ENCODE data around the gene KY.

The KY gene

GRCh38 chr3:134644731-134645514 is 5.9 kb downstream of the KY start:
- no peak for DNase-seq

DNA sequence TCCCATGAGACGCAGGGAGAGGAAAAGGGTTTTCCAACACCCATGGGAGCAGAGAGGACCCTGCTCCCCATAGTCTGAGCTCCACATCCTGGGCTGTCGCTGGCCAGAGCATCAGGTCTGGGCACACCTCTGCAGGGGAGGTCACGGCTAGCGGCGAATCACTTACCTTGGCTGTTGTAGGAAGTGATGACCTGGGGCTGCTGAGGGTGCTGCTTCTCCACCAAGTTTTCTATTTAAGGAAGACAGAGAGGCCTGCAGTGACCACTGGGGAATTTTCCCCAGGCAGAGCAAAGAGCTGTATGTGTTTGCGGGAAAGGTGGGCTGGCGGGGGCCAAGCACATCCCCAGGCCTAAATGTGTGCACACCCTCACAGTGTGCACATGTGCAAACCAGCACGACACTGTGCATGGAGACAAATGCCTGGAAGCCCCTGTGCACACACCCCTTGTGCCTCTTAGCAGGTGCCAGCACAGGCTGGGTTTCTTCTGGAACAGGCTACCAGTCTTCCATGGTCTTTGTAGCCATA is 7.6 kb downstream of the KY start:
- no peak for DNase-seq

DNA sequence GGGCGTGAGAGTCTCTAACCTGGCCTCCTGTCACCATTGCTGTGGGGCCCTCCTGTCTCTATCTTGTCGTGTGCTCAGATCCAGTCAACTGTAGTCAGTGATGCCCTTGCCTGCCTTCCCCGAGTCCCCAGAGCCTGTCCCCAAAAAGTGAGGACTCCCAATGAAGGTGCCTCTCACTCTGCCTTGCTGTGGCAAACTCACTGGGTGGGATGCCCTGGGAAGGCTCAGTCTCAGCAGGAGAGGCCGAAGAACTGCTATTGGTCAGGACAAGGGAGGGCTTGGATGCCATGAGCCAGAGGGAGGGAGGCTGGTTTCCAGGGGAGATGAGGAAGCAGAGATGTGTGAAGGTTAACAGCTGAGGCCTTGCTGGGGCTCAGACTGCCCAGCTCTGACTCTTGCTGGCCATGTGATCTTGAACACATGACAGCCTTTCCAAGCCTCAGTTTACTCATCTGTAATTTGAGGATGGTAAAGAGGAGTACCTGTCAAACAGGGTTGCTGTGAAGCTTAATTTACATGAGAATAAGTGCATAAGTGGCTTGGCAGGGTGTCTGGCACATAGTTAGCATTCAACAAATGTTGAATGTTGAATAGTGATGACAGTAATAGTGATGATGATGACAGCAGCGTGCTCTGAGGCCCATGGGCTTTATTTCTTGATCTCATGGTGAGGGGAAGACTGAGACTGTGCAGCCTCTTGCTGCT is 8.2 kb downstream of the KY start:
- DNase-seq, result no peak

GRCh38 chr3:134641671-134642300 is 9.0 kb downstream of the KY start:
- no peak for DNase-seq

GRCh38 chr3:134640872-134641470 is 9.9 kb downstream of the KY start:
- DNase-seq, result peak in 1 of 2 donors; percentile 48

DNA sequence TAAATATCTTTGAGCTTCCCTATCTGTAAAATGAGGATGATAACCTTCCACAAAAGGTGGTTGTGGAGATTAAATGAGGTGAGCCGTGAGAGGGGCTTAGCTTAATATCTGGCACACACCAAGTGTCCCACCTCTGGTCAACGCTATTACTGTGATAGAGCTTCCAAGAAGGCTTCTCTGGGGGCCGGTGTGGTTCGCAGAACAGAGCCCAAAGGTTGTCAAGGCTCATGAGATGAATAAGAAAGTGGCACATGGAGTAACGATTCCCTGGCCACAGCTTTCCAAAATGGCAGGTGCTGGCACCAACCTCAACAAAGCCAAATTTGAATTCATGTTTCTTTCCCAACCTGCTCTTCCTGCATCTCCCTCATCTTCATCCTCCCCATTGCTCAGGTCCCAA is 10.4 kb downstream of the KY start:
- no peak for DNase-seq

DNA sequence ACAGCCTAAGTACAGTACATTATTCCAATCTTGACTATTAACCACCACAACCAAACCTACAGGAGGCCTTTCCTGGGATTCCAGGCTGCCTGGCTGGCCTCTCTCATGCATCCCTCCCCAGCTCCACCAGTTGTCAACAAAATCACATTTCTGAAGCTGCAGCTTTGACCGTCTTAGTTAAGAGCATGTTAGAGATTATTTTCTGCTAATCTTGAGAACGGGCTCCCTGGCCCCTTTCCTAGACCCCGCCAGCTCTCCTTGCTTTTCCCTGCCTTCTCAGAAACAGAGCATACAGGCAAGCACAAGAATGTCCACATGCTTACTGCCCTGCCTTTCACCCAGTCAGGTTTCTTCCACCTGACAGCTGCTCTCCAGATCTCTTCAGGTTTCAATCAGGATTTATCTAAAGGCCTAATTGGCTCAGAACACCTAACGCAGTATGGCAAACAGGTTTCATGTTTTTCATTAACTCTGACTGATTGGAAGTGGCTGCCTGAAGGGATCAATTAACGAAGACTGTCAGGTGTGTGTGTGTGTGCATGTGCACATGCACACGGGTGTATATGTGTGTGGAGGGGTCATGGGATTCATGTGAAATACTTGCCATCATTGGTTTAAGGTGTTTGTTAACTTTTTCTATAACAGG is 12.3 kb downstream of the KY start:
- DNase-seq, result no peak

- DNase-seq, result no peak
Observed at GRCh38 chr3:134636406-134636805, 14.4 kb downstream of the KY start.

- no peak for DNase-seq
Observed at GRCh38 chr3:134630506-134630905, 20.3 kb downstream of the KY start.

DNA sequence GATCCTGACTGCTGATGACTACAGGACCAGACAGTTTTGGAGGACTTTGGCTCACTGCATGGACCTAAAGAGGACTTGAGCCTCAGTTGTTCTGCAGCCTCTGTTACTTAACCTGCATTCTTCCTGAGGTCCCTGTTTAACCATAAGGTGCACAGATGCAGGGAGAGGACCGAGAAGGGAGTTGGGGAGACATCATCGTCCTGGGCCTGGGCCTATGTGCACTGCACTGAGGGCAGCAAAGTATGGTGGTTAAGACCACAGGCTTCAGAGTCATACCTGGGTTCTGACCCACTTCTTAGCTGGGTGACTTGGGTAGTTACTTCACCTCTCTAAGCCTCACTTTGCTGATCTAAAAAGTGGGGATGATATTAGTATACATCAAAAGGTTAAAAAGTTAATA is 21.9 kb downstream of the KY start:
- DNase-seq, result no peak

GRCh38 chr3:134627831-134628230 is 23.0 kb downstream of the KY start:
- no peak for DNase-seq

- DNase-seq, result no peak
Observed at GRCh38 chr3:134625885-134626741, 24.7 kb downstream of the KY start.

DNA sequence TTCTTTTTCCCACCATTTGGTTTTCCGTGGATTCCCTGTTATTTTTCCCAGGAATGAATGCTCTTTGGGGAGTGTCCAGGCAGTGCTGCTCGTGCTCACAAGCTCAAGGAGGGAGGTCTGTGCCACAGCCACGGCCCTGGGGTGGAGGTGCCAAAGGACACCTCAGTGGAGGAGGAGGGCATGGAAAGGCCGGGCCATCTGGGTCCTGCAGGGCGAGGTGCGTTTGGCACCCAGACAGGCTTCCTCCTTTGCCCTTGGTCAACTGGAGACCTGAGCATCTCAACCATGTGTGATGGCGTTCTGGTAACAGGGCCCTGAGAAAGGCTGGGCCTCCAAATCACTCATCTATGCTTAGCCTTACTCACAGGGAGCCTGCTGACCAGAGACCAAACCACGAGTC is 25.4 kb downstream of the KY start:
- DNase-seq, result no peak

DNA sequence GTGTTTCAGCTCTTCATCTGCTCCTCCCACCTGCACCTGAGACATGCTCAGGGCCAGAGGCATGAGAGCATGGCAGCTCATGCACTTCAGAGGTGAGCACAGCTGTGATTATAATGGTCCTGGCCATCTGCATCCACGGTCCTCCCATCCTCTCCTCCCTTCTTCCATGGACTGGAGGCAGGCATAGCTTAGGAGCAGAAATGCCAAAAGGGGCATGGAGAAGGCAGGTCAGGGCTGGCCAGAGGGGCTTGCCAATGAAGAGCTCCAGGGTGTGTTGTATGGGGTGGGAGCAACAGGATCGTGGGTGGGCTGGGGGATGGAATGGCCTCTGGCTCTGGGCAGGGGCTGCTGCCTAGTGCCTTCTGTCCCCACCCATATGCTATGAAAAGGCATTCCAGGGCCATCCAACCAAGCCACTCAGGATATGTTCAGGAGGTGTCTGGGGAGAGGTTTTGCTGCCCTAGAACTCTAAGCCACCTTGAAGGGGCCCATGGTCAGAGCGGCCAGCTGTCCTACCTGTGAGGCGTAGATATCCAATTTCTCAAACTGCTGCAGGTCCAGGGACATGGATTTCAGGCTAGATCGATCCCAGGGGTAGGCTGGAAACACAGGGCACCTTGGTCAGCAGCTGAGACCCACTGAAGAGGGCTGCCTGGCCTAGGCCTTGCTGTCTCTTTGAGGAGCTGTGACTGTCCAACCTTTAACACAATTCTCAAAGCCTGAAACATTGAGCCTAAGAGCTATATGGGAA is 26.1 kb downstream of the KY start:
- DNase-seq, result no peak

DNA sequence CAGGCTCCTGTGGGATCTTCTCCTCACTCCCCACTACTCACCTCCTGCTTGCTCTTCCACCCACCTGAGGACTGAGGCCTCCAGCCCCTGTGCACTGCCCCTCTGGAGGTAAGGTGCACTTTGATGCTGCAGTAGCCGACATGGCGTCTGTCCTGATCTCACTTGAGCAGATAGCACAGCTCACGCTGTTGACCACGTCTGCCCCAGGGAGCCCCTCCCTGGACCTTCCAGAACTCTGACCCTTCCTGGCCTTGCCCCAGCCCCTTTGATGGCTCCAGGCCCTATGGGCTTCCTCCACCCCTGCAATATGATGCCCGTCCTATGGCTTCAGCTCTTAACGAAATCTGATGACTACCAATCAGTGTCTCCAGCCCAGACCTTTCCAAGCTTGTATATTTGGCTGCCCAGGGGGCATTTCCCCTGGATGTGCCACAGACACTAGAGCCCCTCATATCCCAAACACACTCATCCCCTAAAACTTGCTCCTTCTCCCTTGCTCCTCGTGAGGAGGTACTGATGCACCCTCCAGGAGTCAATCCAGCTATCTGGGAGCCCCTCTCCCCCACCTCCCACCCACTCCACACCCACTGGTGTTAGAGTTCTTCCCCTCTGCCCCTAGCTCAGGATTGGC is 27.1 kb downstream of the KY start:
- no peak for DNase-seq

- no peak for DNase-seq
Observed at GRCh38 chr3:134622806-134623365, 27.9 kb downstream of the KY start.

- DNase-seq, result peak in 1 of 2 donors; percentile 5
Observed at GRCh38 chr3:134621854-134622253, 29.0 kb downstream of the KY start.

GRCh38 chr3:134620476-134621115 is 30.2 kb downstream of the KY start:
- no peak for DNase-seq

DNA sequence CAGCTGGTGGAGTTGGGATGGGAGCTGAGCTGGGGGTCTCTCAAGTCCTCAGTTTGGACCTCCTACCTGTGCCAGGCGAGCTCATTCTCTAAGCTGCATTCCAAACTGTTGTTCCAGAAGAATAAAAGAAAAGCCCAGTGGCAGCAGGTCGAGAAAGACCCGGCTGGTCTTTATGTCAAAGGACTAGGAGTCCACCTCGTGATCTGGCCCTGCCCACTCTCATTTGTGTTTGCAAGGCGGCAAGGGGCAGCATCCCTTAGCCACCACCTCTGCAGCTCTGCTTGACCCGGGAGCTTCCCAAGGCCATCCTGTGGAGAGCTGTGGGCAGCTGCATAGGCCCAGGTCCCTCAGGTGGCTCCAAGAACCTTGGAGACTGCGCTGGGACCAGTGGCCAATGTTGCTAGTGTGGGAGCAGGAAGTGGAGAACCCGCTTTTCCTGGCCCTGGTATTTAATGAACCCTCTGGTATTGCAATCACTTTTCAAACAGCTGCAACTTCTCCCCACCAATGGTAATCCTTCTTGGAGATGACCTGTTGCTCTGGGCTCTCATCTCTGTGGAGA is 30.9 kb downstream of the KY start:
- no peak for DNase-seq

DNA sequence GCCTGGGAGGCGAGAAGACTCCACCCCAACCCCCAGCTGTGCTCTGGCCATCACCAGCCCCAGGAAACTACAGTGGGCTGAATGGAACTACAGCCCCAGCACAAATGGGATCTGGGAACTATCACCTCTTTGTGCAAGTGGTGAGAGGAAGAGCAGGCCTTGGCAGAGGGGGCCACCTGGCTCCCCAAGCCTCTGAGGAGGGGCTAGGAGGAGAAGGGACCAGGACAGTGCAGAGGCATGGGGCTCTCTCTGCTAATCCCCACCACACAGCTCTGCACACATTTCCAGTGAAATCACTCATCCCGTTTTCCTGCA is 31.6 kb downstream of the KY start:
- no peak for DNase-seq

Data from inflammatory macrophage treated with lipopolysaccharide for 1 hour (primary cell).